ENCODE results near the gene NAV3.
"Not testable (repeated sequence)": the region's sequence is repeated elsewhere in the genome, so short reads cannot be mapped to it uniquely, and the experiment has no call there.

NAV3 gene

GRCh38 chr12:78095623-78096022 lies 264.9 kb downstream of the NAV3 start:
- no peaks in the 10 kb centered on the region for H3K36me3 ChIP-seq
- H3K9me3 ChIP-seq (ENCODE audit: severe bottlenecking), result no peaks in the 10 kb centered on the region
- DNase-seq, result no peak
- no peak overlapping the region for H3K4me3 ChIP-seq (ENCODE audit: low read depth, low read length)
- no peaks in the 10 kb centered on the region for H3K27me3 ChIP-seq (ENCODE audit: insufficient read depth, low read depth, severe bottlenecking)
- TF ChIP-seq CTCF (IDR thresholded peaks at IDR 0.05; ENCODE audit: low read depth, low read length), result no peak
- H3K27ac ChIP-seq, result no peak overlapping the region

GRCh38 chr12:78096909-78097597 lies 266.4 kb downstream of the NAV3 start:
- no peaks in the 10 kb centered on the region for H3K9me3 ChIP-seq (ENCODE audit: severe bottlenecking)
- H3K36me3 ChIP-seq, result no peaks in the 10 kb centered on the region
- H3K27me3 ChIP-seq (ENCODE audit: insufficient read depth, low read depth, severe bottlenecking), result no peaks in the 10 kb centered on the region
- peak; percentile 49 for DNase-seq
- peak overlapping the region; percentile 23; the same call in 1 of the 2 replicates for H3K27ac ChIP-seq
- no peak for TF ChIP-seq CTCF (IDR thresholded peaks at IDR 0.05; ENCODE audit: low read depth, low read length)
- no peak overlapping the region for H3K4me3 ChIP-seq (ENCODE audit: low read depth, low read length)

- Histone ChIP-seq H3K27ac (no peak overlapping the region), H3K36me3 (no peaks in the 10 kb centered on the region), H3K4me3 (ENCODE audit: low read depth, low read length) (no peak overlapping the region), H3K9me3 (ENCODE audit: severe bottlenecking) (no peaks in the 10 kb centered on the region), H3K27me3 (ENCODE audit: insufficient read depth, low read depth, severe bottlenecking) (no peaks in the 10 kb centered on the region)
- no peak for DNase-seq
- TF ChIP-seq CTCF (IDR thresholded peaks at IDR 0.05; ENCODE audit: low read depth, low read length), result no peak
Observed at GRCh38 chr12:78099806-78100205, 269.1 kb downstream of the NAV3 start.

- Histone ChIP-seq H3K4me3 (ENCODE audit: low read depth, low read length) (no peak overlapping the region), H3K27me3 (ENCODE audit: insufficient read depth, low read depth, severe bottlenecking) (no peaks in the 10 kb centered on the region), H3K36me3 (no peaks in the 10 kb centered on the region), H3K9me3 (ENCODE audit: severe bottlenecking) (no peaks in the 10 kb centered on the region), H3K27ac (no peak overlapping the region)
- TF ChIP-seq CTCF (IDR thresholded peaks at IDR 0.05; ENCODE audit: low read depth, low read length), result no peak
- no peak for DNase-seq
Observed at GRCh38 chr12:78101113-78101876, 270.6 kb downstream of the NAV3 start.

- no peak for DNase-seq
- H3K4me3 ChIP-seq (ENCODE audit: low read depth, low read length), result no peak overlapping the region
- no peaks in the 10 kb centered on the region for H3K27me3 ChIP-seq (ENCODE audit: insufficient read depth, low read depth, severe bottlenecking)
- no peaks in the 10 kb centered on the region for H3K9me3 ChIP-seq (ENCODE audit: severe bottlenecking)
- TF ChIP-seq CTCF (IDR thresholded peaks at IDR 0.05; ENCODE audit: low read depth, low read length), result no peak
- H3K27ac ChIP-seq, result no peak overlapping the region
- no peaks in the 10 kb centered on the region for H3K36me3 ChIP-seq
Observed at GRCh38 chr12:78101946-78102635, 271.4 kb downstream of the NAV3 start.

DNA sequence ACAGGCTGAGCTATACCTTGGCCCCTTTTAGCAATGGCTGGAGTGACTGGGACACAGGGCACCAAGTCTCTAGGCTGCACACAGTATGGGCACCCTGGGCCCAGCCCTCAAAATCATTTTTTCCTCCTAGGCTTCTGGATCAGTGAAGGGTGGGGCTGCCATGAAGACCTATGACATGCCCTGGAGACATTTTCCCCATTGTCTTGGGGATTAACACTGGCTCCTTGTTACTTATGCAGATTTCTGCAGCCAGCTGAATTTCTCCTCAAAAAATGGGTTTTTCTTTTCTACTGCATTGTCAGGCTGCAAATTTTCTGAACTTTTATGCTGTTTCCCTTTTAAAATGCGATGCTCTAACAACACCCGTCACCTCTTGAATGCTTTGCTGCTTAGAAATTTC lies 272.1 kb downstream of the NAV3 start:
- H3K27me3 ChIP-seq (ENCODE audit: insufficient read depth, low read depth, severe bottlenecking); H3K36me3 ChIP-seq; H3K27ac ChIP-seq; DNase-seq; H3K9me3 ChIP-seq (ENCODE audit: severe bottlenecking); H3K4me3 ChIP-seq (ENCODE audit: low read depth, low read length): not testable (repeated sequence)
